ENCODE measurements around the gene TXN2.

DNA sequence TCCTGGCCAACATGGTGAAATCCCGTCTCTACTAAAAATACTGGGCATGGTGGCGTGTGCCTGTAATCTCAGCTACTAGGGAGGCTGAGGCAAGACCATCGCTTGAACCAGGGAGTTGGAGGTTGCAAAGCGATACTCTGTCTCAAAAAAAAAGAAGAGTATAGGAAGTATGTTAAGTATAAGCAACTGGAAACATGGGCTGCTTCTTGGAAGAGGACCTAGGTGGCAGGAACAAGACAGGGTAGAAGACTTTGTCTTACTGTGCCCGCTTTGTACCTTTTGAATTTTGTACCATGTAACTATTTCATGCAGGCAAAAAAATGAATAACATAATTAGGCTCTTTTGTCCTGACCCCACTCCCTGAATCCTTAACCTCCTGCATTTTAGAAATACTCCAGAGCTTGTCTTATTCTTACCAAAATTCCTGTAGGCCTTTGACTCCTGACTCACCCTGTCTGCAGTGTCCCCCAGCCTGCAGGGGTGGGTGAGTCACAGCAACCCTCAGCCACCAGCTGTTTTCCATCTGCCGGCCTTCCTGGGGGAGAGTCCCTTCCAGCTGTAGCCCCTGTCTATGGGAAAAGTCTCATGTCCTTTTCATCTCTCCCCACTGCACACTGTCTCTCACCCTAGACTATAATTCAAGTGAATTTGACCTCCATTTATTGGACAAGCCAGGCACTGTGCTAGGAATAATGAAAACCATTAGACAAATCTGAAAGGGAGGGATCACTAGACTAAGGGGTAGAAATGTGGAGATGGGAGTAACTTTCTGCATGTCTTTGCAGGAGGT lies 41.8 kb downstream of the TXN2 start:
- TF ChIP-seq, protein P1, sequence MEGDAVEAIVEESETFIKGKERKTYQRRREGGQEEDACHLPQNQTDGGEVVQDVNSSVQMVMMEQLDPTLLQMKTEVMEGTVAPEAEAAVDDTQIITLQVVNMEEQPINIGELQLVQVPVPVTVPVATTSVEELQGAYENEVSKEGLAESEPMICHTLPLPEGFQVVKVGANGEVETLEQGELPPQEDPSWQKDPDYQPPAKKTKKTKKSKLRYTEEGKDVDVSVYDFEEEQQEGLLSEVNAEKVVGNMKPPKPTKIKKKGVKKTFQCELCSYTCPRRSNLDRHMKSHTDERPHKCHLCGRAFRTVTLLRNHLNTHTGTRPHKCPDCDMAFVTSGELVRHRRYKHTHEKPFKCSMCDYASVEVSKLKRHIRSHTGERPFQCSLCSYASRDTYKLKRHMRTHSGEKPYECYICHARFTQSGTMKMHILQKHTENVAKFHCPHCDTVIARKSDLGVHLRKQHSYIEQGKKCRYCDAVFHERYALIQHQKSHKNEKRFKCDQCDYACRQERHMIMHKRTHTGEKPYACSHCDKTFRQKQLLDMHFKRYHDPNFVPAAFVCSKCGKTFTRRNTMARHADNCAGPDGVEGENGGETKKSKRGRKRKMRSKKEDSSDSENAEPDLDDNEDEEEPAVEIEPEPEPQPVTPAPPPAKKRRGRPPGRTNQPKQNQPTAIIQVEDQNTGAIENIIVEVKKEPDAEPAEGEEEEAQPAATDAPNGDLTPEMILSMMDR (IDR thresholded peaks at IDR 0.05; ENCODE audit: insufficient read depth, low read length) = no peak
- TF ChIP-seq SPI1 (IDR thresholded peaks at IDR 0.05; ENCODE audit: borderline replicate concordance, low read depth) = no peak
- TF ChIP-seq POLR2AphosphoS5 (IDR thresholded peaks at IDR 0.05; ENCODE audit: low read depth) = no peak
- no peak for TF ChIP-seq REST (IDR thresholded peaks at IDR 0.05; ENCODE audit: insufficient replicate concordance, low read depth)

Measured in HL-60 (cell line).